ENCODE results near the gene RGP1.

- TF ChIP-seq CTCF (IDR thresholded peaks at IDR 0.05; ENCODE audit: low read length), result no peak
- TF ChIP-seq EZH2phosphoT487 (IDR thresholded peaks at IDR 0.05; ENCODE audit: low read length), result no peak
Observed at GRCh38 chr9:35754264-35754663, 5.2 kb downstream of the RGP1 start, which contains the start of gene MSMP.
